Neural cell (in vitro differentiated cells): Measurements from ENCODE around the gene ZNF225. TPM values are rescaled to one million over a fixed set of nuclear protein-coding genes. Genes with fewer than 3 reads are reported as not detected.

Source experiments
- H2AFZ ChIP-seq: fragments of 200-600, 300-800 bp; sonication (generic), shearing (Covaris generic); 2 replicates; pipeline ENCODE4 v1.6.0; 2014; ENCODE audit warnings: low read depth, mild to moderate bottlenecking, antibody characterized with exemption, low read length, moderate library complexity
- H3F3A ChIP-seq: fragments of 200-600 bp; shearing (Covaris generic); 2 replicates; pipeline ENCODE4 v1.6.1; 2016; ENCODE audit warnings: mild to moderate bottlenecking, moderate library complexity, mixed read lengths, antibody characterized with exemption, low read length; ENCODE audit not compliant: insufficient read depth, poor library complexity, severe bottlenecking
- H3K27ac ChIP-seq: fragments of 200-600, 300-800 bp; sonication (generic), shearing (Covaris generic); 2 replicates; pipeline ENCODE4 v1.5.1; 2014; ENCODE audit warnings: mild to moderate bottlenecking, low read length, moderate library complexity
- H3K27me3 ChIP-seq: fragments of 300-800, 200-600 bp; sonication (generic), shearing (Covaris generic); 2 replicates; pipeline ENCODE4 v1.6.0; 2014; ENCODE audit warnings: mild to moderate bottlenecking, low read depth, low read length, moderate library complexity; ENCODE audit not compliant: insufficient read depth
- H3K36me3 ChIP-seq: fragments of 300-800, 200-600 bp; sonication (generic), shearing (Covaris generic); 2 replicates; pipeline ENCODE4 v1.5.1; 2014; ENCODE audit warnings: mild to moderate bottlenecking, antibody characterized with exemption, low read length, moderate library complexity; ENCODE audit not compliant: insufficient read depth
- H3K4me2 ChIP-seq: fragments of 300-800, 200-600 bp; sonication (generic), shearing (Covaris generic); 2 replicates; pipeline ENCODE4 v1.6.0; 2014; ENCODE audit warnings: mild to moderate bottlenecking, low read length
- H3K4me3 ChIP-seq: fragments of 300-800, 200-600 bp; sonication (generic), shearing (Covaris generic); 2 replicates; pipeline ENCODE4 v1.5.1; 2014; ENCODE audit warnings: mild to moderate bottlenecking, low read length, moderate library complexity
- H3K79me2 ChIP-seq: fragments of 200-600 bp; shearing (Covaris generic); replicated peaks from 2 replicates; pipeline ENCODE4 v1.6.0; 2014; ENCODE audit warnings: mild to moderate bottlenecking, low read length, moderate library complexity; ENCODE audit not compliant: insufficient read depth
- H3K9ac ChIP-seq: fragments of 300-800, 200-600 bp; sonication (generic), shearing (Covaris generic); 2 replicates; pipeline ENCODE4 v1.6.1; 2016; ENCODE audit warnings: mild to moderate bottlenecking, low read length, mixed read lengths
- H3K9me2 ChIP-seq: fragments of 200-600 bp; shearing (Covaris generic); 2 replicates; pipeline ENCODE4 v1.6.1; 2016; ENCODE audit warnings: mild to moderate bottlenecking, low read length, mixed read lengths; ENCODE audit not compliant: insufficient read depth
- H3K9me3 ChIP-seq: fragments of 200-600, 300-800 bp; sonication (generic), shearing (Covaris generic); 2 replicates; pipeline ENCODE4 v1.6.1; 2016; ENCODE audit warnings: mild to moderate bottlenecking, mixed run types, low read length, moderate library complexity, mixed read lengths
- H4K20me1 ChIP-seq: fragments of 200-600 bp; shearing (Covaris generic); 2 replicates; pipeline ENCODE4 v1.6.1; 2016; ENCODE audit warnings: mild to moderate bottlenecking, mixed run types; ENCODE audit not compliant: insufficient read depth
- CTCF ChIP-seq: fragments of 450-650 bp; IDR thresholded peaks from 2 replicates; pipeline ENCODE4 v1.5.1; 2014; ENCODE audit warnings: antibody characterized with exemption, mild to moderate bottlenecking, moderate library complexity; ENCODE audit not compliant: poor library complexity, severe bottlenecking
- EP300 ChIP-seq: fragments of 450-650 bp; conservative IDR thresholded peaks from 2 replicates; pipeline ENCODE4 v1.6.1; 2014; ENCODE audit warnings: antibody characterized with exemption, mild to moderate bottlenecking, moderate library complexity; ENCODE audit not compliant: poor library complexity, severe bottlenecking
- EZH2 ChIP-seq: fragments of 200-600, 300-800 bp; shearing (Covaris generic), sonication (generic); IDR thresholded peaks from 2 replicates; pipeline ENCODE4 v1.6.1; 2014; ENCODE audit warnings: antibody characterized with exemption, low read length, borderline replicate concordance, mild to moderate bottlenecking; ENCODE audit not compliant: insufficient read depth, poor library complexity, severe bottlenecking
- MXI1 ChIP-seq: fragments of 450-650 bp; conservative IDR thresholded peaks from 2 replicates; pipeline ENCODE4 v1.6.1; 2014; ENCODE audit warnings: antibody characterized with exemption, mild to moderate bottlenecking; ENCODE audit not compliant: poor library complexity, severe bottlenecking
- POLR2AphosphoS5 ChIP-seq: IDR thresholded peaks from 2 replicates; pipeline ENCODE4 v1.6.1; 2012
- RAD21 ChIP-seq: fragments of 450-650 bp; conservative IDR thresholded peaks from 2 replicates; pipeline ENCODE4 v1.6.1; 2014; ENCODE audit warnings: antibody characterized with exemption, mild to moderate bottlenecking, moderate library complexity
- REST ChIP-seq: IDR thresholded peaks from 2 replicates; pipeline ENCODE4 v1.6.1; 2012; ENCODE audit warnings: borderline replicate concordance
- SMC3 ChIP-seq: fragments of 450-650 bp; conservative IDR thresholded peaks from 2 replicates; pipeline ENCODE4 v1.6.1; 2014; ENCODE audit warnings: antibody characterized with exemption, mild to moderate bottlenecking, moderate library complexity; ENCODE audit not compliant: poor library complexity
- TAF1 ChIP-seq: IDR thresholded peaks from 2 replicates; pipeline ENCODE4 v1.6.1; 2012; ENCODE audit warnings: low read depth
- polyA plus RNA-seq: library from polyadenylated mRNA; depleted of rRNA; stranded (reverse); fragments of >200 nt; gene quantifications from 2 replicates; pipeline ENCODE4 v1.2.3, GENCODE V29; 2014

Gene ZNF225
- polyA plus RNA-seq, 1 donor from 2014 or later, result 8.5 TPM

- H3K79me2 ChIP-seq, result peaks cover 38% of the 10 kb centered on the region
- H3K27me3 ChIP-seq, result no peaks in the 10 kb centered on the region
- H3K4me2 ChIP-seq, result no peak overlapping the region
- no peaks in the 10 kb centered on the region for H3F3A ChIP-seq
- no peak overlapping the region for H2AFZ ChIP-seq
- H3K9ac ChIP-seq, result no peak overlapping the region
- H3K9me2 ChIP-seq, result no peaks in the 10 kb centered on the region
- H3K36me3 ChIP-seq, result no peaks in the 10 kb centered on the region
- H3K9me3 ChIP-seq, result no peaks in the 10 kb centered on the region
- no peaks in the 10 kb centered on the region for H4K20me1 ChIP-seq
- H3K4me3 ChIP-seq, result no peak overlapping the region
- H3K27ac ChIP-seq, result no peak overlapping the region
- no peak for TF ChIP-seq RAD21
- TF ChIP-seq REST, result no peak
- TF ChIP-seq MXI1, result no peak
- no peak for TF ChIP-seq TAF1
- no peak for TF ChIP-seq SMC3
- TF ChIP-seq CTCF, result no peak
- TF ChIP-seq EZH2, result no peak
- TF ChIP-seq POLR2AphosphoS5, result no peak
- TF ChIP-seq EP300, result no peak
Measured at GRCh38 chr19:44163789-44164188, 50.6 kb downstream of the ZNF225 start.

GRCh38 chr19:44164327-44164672 is 51.1 kb downstream of the ZNF225 start:
- no peaks in the 10 kb centered on the region for H3F3A ChIP-seq
- no peaks in the 10 kb centered on the region for H3K36me3 ChIP-seq

More at GRCh38 chr19:44164327-44164672, 51.1 kb downstream of the ZNF225 start:
- Histone ChIP-seq H3K9me2 (no peaks in the 10 kb centered on the region), H3K9ac (peak overlapping the region; percentile 32), H3K9me3 (no peaks in the 10 kb centered on the region), H2AFZ (peak overlapping the region; percentile 61), H3K27ac (peak overlapping the region; percentile 91), H3K79me2 (peaks cover 41% of the 10 kb centered on the region), H4K20me1 (no peaks in the 10 kb centered on the region), H3K4me3 (peak overlapping the region; percentile 75), H3K4me2 (peak overlapping the region; percentile 6), H3K27me3 (no peaks in the 10 kb centered on the region)
- TF ChIP-seq POLR2AphosphoS5 (no peak), TAF1 (no peak), CTCF (no peak), SMC3 (no peak), RAD21 (no peak), EP300 (no peak), MXI1 (no peak), REST (no peak), EZH2 (no peak)
